ENCODE measurements around the gene FGF22. TPM values are rescaled to one million over a fixed set of nuclear protein-coding genes. Genes with fewer than 3 reads are reported as not detected.

Gene FGF22
- total RNA-seq, 1 donor = under 0.01 TPM

Other genes with a start within 250 kb of the FGF22 start
- gene C2CD4C, start 230.7 kb upstream of the FGF22 start, total RNA-seq = not detected
- gene SHC2, start 178.8 kb upstream of the FGF22 start, total RNA-seq = under 0.01 TPM
- 0.27 TPM for gene MADCAM1, start 143.4 kb upstream of the FGF22 start, total RNA-seq
- 59.0 TPM for gene TPGS1, start 132.4 kb upstream of the FGF22 start, total RNA-seq
- gene CDC34, start 108.1 kb upstream of the FGF22 start, total RNA-seq = 49.3 TPM
- 0.27 TPM for gene GZMM, start 95.8 kb upstream of the FGF22 start, total RNA-seq
- gene BSG, start 67.3 kb upstream of the FGF22 start, total RNA-seq = 254 TPM
- gene HCN2, start 50.0 kb upstream of the FGF22 start, total RNA-seq = under 0.01 TPM
- 50.9 TPM for gene POLRMT, start 6.3 kb upstream of the FGF22 start, total RNA-seq
- gene RNF126, start 23.3 kb downstream of the FGF22 start, total RNA-seq = 50.1 TPM
- 7.5 TPM for gene FSTL3, start 36.5 kb downstream of the FGF22 start, total RNA-seq
- 829 TPM for gene PRSS57, start 55.6 kb downstream of the FGF22 start, total RNA-seq
- gene PALM, start 69.1 kb downstream of the FGF22 start, total RNA-seq = 15.6 TPM
- 0.27 TPM for gene MISP, start 111.2 kb downstream of the FGF22 start, total RNA-seq
- 348 TPM for gene PTBP1, start 157.6 kb downstream of the FGF22 start, total RNA-seq
- 5.9 TPM for gene PLPPR3, start 182.1 kb downstream of the FGF22 start, total RNA-seq
- 5.4 TPM for gene AZU1, start 188.0 kb downstream of the FGF22 start, total RNA-seq
- 34.7 TPM for gene PRTN3, start 201.1 kb downstream of the FGF22 start, total RNA-seq
- gene ELANE, start 212.4 kb downstream of the FGF22 start, total RNA-seq = 11.0 TPM
- 9.4 TPM for gene CFD, start 219.8 kb downstream of the FGF22 start, total RNA-seq